GM12801 (cell line): Measurements from ENCODE around the gene MFAP1.

Source experiments
- CTCF ChIP-seq: IDR thresholded peaks from one replicate; pipeline ENCODE4 v1.5.1; 2011; ENCODE audit warnings: control low read depth; ENCODE audit not compliant: insufficient read length; ENCODE audit errors: extremely low read depth

Gene MFAP1

GRCh38 chr15:43824302-43825246, at the start of gene MFAP1:
TSS of gene MFAP1 (minus strand) at chr15:43824690. CDS start at chr15:43824569, 121 bp downstream.
- no peak for TF ChIP-seq CTCF

- no peak for TF ChIP-seq CTCF
Observed at GRCh38 chr15:43873651-43874050, 49.2 kb upstream of the MFAP1 start.

- TF ChIP-seq CTCF = no peak
Observed at GRCh38 chr15:43872416-43873020, 48.0 kb upstream of the MFAP1 start.

GRCh38 chr15:43871835-43872234, 47.3 kb upstream of the MFAP1 start:
- no peak for TF ChIP-seq CTCF

- no peak for TF ChIP-seq CTCF
Observed at GRCh38 chr15:43868406-43868805, 43.9 kb upstream of the MFAP1 start.

GRCh38 chr15:43867096-43867495, 42.6 kb upstream of the MFAP1 start:
- TF ChIP-seq CTCF = no peak

GRCh38 chr15:43859546-43859945, 35.1 kb upstream of the MFAP1 start:
- no peak for TF ChIP-seq CTCF
